Smooth muscle cell (in vitro differentiated cells): Measurements from ENCODE around the gene HS3ST3A1. TPM values are rescaled to one million over a fixed set of nuclear protein-coding genes. Genes with fewer than 3 reads are reported as not detected.

Experiments used
- DNase-seq: peaks from one replicate; lab custom pipeline; 2025; ENCODE audit not compliant: unreplicated experiment; lab: John Stamatoyannopoulos, UW
- H2AFZ ChIP-seq: fragments of 200-600 bp; sonication (generic); 2 replicates; pipeline ENCODE4 v1.6.0; 2016; ENCODE audit warnings: antibody characterized with exemption, low read depth, mild to moderate bottlenecking
- H3F3A ChIP-seq: fragments of 200-600 bp; sonication (generic); 2 replicates; pipeline ENCODE4 v1.6.0; 2017; ENCODE audit warnings: antibody characterized with exemption, low read depth
- H3K27ac ChIP-seq: fragments of 200-600 bp; sonication (generic); 2 replicates; pipeline ENCODE4 v1.5.1; 2016; ENCODE audit warnings: low read depth, mild to moderate bottlenecking
- H3K27me3 ChIP-seq: fragments of 200-600 bp; sonication (generic); 2 replicates; pipeline ENCODE4 v1.6.1; 2016; ENCODE audit warnings: low read depth, mild to moderate bottlenecking
- H3K36me3 ChIP-seq: fragments of 200-600 bp; sonication (generic); 2 replicates; pipeline ENCODE4 v1.5.1; 2016; ENCODE audit warnings: low read depth
- H3K4me1 ChIP-seq: fragments of 200-600 bp; sonication (generic); 2 replicates; pipeline ENCODE4 v1.5.1; 2016; ENCODE audit warnings: low read depth
- H3K4me2 ChIP-seq: fragments of 200-600 bp; sonication (generic); 2 replicates; pipeline ENCODE4 v1.6.0; 2016; ENCODE audit warnings: mild to moderate bottlenecking
- H3K4me3 ChIP-seq: fragments of 200-600 bp; sonication (generic); 2 replicates; pipeline ENCODE4 v1.5.1; 2016; ENCODE audit warnings: mild to moderate bottlenecking
- H3K79me2 ChIP-seq: fragments of 200-600 bp; sonication (generic); 2 replicates; pipeline ENCODE4 v1.6.0; 2016; ENCODE audit warnings: low read depth, mild to moderate bottlenecking
- H3K9ac ChIP-seq: fragments of 200-600 bp; sonication (generic); 2 replicates; pipeline ENCODE4 v1.6.0; 2016; ENCODE audit warnings: low read depth
- H3K9me3 ChIP-seq: fragments of 200-600 bp; sonication (generic); replicated peaks from 2 replicates; pipeline ENCODE4 v1.5.1; 2016; ENCODE audit warnings: low read depth
- H4K20me1 ChIP-seq: fragments of 200-600 bp; sonication (generic); 2 replicates; pipeline ENCODE4 v1.6.0; 2016; ENCODE audit warnings: low read depth
- whole genome bisulfite sequencing: methylation state at CpG from one replicate; pipeline ENCODE4 v1.1.7; 2016; ENCODE audit warnings: low lambda C conversion rate; 5-methylcytosine and 5-hydroxymethylcytosine counted together
- polyA plus RNA-seq: library from polyadenylated mRNA; unstranded; fragments of >200 nt; fragmentation: Nextera tagmentation; extraction: Ambion mirVana; gene quantifications from 2 replicates; pipeline ENCODE4 v1.2.1, GENCODE V29; 2016
- total RNA-seq: library from RNA; depleted of rRNA; stranded (reverse); fragments of >200 nt; gene quantifications from 2 replicates; pipeline ENCODE4 v1.2.3, GENCODE V29; 2014
- TF ChIP-seq, protein P1 (sequence below): fragments of 200-600 bp; sonication (generic); IDR thresholded peaks from 2 replicates; pipeline ENCODE4 v1.5.1; 2017; ENCODE audit warnings: borderline replicate concordance, mild to moderate bottlenecking, antibody characterized with exemption; ENCODE audit not compliant: insufficient read depth, poor library complexity, severe bottlenecking

The HS3ST3A1 gene
- total and polyA plus RNA-seq, 2 experiments from 2014 or later, result 19.5 to 25.1 TPM

DNA sequence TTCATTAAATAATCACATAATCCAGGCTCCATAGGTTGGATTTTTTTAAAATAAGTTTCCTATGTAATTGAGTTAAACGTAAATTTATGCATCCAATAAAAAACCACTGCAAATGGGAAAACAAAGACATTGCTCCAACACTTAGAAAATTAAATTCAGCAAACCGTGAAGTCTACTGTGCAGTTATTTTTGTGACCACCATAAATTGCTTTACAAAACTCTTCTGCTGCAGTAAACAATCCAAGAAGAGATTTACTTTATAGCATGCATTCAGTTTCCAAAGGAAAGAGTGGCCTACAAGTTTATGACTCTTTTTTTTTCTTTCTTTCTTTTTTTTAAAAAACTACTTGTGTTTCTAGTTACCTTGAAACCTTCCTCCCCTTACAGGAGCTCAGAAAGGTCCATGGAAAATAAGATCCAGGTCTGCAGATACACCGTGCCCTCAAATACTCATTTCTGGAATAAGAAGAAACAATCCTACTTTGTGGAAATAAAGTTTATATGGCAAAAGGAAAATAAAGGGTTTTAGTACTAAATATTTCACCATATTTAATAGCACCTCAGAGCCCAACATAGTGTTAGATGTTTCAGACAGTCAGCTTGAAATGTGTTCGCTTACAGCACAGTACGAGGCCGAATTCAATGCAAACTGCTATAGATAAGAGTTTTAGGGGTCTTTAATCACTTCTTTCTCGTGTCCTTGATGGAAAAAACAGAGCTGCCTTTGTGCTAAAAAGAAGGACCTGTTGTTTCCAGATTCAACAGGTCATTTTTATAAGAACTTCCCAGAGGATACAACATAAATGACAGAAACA, 3.2 kb downstream of the HS3ST3A1 start:
- H3F3A ChIP-seq, result peaks cover 8% of the 10 kb centered on the region
- H3K27ac ChIP-seq, result peak overlapping the region; percentile 64
- H3K27me3 ChIP-seq, result no peaks in the 10 kb centered on the region
- H3K9ac ChIP-seq, result peak overlapping the region; percentile 65
- WGBS, result 54% methylated on average over 7 of the region's 7 CpGs
- DNase-seq, result no peak
- H2AFZ ChIP-seq, result peak overlapping the region; percentile 35
- no peaks in the 10 kb centered on the region for H3K36me3 ChIP-seq
- no peaks in the 10 kb centered on the region for H3K9me3 ChIP-seq
- peak overlapping the region; percentile 76 for H3K4me3 ChIP-seq
- H3K4me1 ChIP-seq, result peaks cover 44% of the 10 kb centered on the region
- peaks cover 69% of the 10 kb centered on the region for H3K79me2 ChIP-seq
- no peaks in the 10 kb centered on the region for H4K20me1 ChIP-seq
- TF ChIP-seq, protein P1, sequence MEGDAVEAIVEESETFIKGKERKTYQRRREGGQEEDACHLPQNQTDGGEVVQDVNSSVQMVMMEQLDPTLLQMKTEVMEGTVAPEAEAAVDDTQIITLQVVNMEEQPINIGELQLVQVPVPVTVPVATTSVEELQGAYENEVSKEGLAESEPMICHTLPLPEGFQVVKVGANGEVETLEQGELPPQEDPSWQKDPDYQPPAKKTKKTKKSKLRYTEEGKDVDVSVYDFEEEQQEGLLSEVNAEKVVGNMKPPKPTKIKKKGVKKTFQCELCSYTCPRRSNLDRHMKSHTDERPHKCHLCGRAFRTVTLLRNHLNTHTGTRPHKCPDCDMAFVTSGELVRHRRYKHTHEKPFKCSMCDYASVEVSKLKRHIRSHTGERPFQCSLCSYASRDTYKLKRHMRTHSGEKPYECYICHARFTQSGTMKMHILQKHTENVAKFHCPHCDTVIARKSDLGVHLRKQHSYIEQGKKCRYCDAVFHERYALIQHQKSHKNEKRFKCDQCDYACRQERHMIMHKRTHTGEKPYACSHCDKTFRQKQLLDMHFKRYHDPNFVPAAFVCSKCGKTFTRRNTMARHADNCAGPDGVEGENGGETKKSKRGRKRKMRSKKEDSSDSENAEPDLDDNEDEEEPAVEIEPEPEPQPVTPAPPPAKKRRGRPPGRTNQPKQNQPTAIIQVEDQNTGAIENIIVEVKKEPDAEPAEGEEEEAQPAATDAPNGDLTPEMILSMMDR, result no peak
- H3K4me2 ChIP-seq, result peak overlapping the region; percentile 98

DNA sequence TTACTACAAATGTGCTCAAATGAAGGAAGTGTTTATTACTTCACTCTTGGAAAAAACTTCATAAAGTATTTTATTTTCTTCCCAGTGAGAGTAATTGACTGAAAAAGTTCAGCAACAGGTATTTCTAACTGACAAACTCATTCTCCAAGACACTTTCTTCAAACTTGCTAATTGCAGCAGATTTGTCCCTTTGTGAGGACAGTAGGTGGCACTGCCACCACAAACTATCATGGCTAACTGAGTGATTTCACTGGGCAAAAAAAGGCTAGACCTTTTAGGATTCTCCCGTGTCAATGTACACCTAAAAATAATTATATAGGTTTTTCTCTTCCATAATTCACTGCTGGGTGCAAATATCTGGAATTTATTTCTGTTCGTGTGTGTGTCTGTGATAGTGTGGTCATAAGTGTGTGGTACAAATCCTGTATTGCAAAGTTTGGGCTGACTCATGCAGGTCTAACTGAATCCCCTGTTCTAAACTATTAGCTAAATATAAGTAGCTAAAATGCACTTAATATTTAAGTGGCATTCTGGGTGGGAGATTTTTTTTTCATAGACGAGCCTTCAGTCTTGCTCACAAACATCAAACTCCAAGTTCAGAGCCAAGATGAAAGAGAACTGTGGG, 3.9 kb downstream of the HS3ST3A1 start:
- H3K4me1 ChIP-seq, result peaks cover 42% of the 10 kb centered on the region
- H3K9me3 ChIP-seq, result no peaks in the 10 kb centered on the region
- WGBS, result 11% methylated on average over 3 of the region's 3 CpGs
- no peaks in the 10 kb centered on the region for H4K20me1 ChIP-seq
- peak overlapping the region; percentile 98 for H3K4me2 ChIP-seq
- H3K36me3 ChIP-seq, result no peaks in the 10 kb centered on the region
- peak overlapping the region; percentile 14 for H3K9ac ChIP-seq
- H3F3A ChIP-seq, result peaks cover 8% of the 10 kb centered on the region
- peak overlapping the region; percentile 64 for H3K27ac ChIP-seq
- peaks cover 69% of the 10 kb centered on the region for H3K79me2 ChIP-seq
- H3K4me3 ChIP-seq, result peak overlapping the region; percentile 76
- no peak overlapping the region for H2AFZ ChIP-seq
- no peaks in the 10 kb centered on the region for H3K27me3 ChIP-seq
- no peak for DNase-seq
- TF ChIP-seq, protein P1, result peak; percentile 66

DNA sequence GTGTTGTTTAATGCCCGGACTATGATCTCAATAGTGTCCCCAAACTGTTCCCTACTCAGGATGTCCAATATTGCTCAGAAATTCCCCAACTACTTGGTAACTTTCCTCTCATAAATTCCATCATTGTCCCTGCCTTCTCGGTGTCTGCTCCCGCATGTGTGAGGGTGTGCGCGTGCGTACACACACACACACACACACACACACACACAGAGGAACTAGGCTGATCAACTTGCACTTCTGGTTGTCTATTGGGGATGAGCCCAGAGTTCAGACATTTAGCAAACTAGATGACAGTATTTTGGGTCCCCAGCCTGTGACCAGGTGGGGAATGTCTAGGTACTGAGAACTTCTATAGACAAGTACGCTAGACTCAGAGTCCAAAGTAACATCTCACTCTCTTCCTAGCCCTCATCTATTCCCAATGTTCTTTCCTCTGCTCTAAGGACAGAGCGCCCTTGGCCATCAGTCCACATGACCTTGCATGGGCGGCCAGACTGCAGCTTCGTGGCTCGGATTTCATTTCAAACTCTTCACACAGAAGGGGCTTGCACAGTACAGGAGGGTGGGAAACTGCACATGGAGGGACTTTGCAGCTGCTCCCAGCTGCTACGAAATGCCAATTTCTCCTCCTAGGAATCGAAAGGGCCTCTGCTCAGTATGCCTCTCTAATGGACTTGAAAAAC, 5.3 kb downstream of the HS3ST3A1 start:
- Histone ChIP-seq H3K27ac (peak overlapping the region; percentile 64), H3K4me3 (no peak overlapping the region), H3K9ac (no peak overlapping the region), H3K36me3 (no peaks in the 10 kb centered on the region), H3F3A (peaks cover 8% of the 10 kb centered on the region), H3K4me2 (peak overlapping the region; percentile 98), H3K4me1 (peaks cover 39% of the 10 kb centered on the region), H4K20me1 (no peaks in the 10 kb centered on the region), H3K9me3 (no peaks in the 10 kb centered on the region), H3K79me2 (peaks cover 76% of the 10 kb centered on the region), H2AFZ (no peak overlapping the region), H3K27me3 (no peaks in the 10 kb centered on the region)
- whole genome bisulfite sequencing, result 74% methylated on average over 13 of the region's 13 CpGs
- TF ChIP-seq, protein P1, result no peak
- no peak for DNase-seq
